ENCODE data around the gene IL1R1.

DNA sequence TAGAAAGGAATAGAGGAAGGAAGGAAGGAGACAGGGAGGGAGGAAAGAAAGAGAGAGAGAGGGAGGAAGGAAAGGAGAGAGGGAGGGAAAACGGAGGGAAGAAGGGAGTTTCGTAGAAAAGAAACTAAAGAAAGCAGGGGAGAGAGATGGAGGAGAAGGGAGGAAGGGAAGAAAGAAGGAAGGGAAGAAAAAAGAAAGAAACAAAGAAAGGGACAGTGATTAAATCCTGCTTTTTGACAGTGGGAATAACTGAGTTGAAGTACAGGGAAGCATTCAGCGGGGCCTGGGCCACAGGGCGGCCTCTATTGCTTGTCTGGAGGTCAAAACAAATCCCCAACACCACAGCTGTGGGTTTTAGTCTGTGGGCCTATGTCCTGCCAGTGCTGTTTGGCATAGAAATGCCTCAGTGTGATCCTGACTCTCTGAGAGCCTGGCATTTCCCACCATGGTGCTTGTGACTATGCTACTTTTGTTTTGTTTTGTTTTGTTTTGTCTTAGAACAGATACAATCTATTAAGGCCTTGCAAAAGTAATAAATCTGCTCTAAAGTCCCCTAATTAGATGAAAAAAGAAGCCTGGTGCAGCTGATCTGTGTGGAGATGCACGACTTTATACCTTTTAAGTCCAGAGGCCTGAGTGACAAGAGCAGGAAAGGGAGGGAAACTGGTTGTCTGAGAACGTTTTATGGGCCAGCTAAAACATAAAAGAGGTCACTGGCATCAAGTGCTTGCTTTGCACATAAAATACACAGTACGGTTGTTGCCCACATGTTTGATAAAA, 84.3 kb downstream of the IL1R1 start:
- TF ChIP-seq, protein P1, sequence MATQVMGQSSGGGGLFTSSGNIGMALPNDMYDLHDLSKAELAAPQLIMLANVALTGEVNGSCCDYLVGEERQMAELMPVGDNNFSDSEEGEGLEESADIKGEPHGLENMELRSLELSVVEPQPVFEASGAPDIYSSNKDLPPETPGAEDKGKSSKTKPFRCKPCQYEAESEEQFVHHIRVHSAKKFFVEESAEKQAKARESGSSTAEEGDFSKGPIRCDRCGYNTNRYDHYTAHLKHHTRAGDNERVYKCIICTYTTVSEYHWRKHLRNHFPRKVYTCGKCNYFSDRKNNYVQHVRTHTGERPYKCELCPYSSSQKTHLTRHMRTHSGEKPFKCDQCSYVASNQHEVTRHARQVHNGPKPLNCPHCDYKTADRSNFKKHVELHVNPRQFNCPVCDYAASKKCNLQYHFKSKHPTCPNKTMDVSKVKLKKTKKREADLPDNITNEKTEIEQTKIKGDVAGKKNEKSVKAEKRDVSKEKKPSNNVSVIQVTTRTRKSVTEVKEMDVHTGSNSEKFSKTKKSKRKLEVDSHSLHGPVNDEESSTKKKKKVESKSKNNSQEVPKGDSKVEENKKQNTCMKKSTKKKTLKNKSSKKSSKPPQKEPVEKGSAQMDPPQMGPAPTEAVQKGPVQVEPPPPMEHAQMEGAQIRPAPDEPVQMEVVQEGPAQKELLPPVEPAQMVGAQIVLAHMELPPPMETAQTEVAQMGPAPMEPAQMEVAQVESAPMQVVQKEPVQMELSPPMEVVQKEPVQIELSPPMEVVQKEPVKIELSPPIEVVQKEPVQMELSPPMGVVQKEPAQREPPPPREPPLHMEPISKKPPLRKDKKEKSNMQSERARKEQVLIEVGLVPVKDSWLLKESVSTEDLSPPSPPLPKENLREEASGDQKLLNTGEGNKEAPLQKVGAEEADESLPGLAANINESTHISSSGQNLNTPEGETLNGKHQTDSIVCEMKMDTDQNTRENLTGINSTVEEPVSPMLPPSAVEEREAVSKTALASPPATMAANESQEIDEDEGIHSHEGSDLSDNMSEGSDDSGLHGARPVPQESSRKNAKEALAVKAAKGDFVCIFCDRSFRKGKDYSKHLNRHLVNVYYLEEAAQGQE (IDR thresholded peaks at IDR 0.05; ENCODE audit: borderline replicate concordance): no peak
- TF ChIP-seq EZH2 (IDR thresholded peaks at IDR 0.05; ENCODE audit: borderline replicate concordance, insufficient read depth, low read length, poor library complexity, severe bottlenecking) (no peak), EP300 (conservative IDR thresholded peaks at IDR 0.05; ENCODE audit: poor library complexity, severe bottlenecking) (no peak), SMC3 (conservative IDR thresholded peaks at IDR 0.05; ENCODE audit: poor library complexity) (no peak), MXI1 (conservative IDR thresholded peaks at IDR 0.05; ENCODE audit: poor library complexity, severe bottlenecking) (no peak), POLR2AphosphoS5 (IDR thresholded peaks at IDR 0.05) (no peak), RAD21 (conservative IDR thresholded peaks at IDR 0.05) (no peak)
- TF ChIP-seq, protein P2, sequence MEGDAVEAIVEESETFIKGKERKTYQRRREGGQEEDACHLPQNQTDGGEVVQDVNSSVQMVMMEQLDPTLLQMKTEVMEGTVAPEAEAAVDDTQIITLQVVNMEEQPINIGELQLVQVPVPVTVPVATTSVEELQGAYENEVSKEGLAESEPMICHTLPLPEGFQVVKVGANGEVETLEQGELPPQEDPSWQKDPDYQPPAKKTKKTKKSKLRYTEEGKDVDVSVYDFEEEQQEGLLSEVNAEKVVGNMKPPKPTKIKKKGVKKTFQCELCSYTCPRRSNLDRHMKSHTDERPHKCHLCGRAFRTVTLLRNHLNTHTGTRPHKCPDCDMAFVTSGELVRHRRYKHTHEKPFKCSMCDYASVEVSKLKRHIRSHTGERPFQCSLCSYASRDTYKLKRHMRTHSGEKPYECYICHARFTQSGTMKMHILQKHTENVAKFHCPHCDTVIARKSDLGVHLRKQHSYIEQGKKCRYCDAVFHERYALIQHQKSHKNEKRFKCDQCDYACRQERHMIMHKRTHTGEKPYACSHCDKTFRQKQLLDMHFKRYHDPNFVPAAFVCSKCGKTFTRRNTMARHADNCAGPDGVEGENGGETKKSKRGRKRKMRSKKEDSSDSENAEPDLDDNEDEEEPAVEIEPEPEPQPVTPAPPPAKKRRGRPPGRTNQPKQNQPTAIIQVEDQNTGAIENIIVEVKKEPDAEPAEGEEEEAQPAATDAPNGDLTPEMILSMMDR (IDR thresholded peaks at IDR 0.05; ENCODE audit: poor library complexity, severe bottlenecking): no peak
